Activated naive CD4-positive, alpha-beta T cell treated with anti-CD3 and anti-CD28 coated beads, Interleukin-2, amount 50 U/mL, for 72 hours (primary cell): Measurements from ENCODE around the gene RELN. TPM values are rescaled to one million over a fixed set of nuclear protein-coding genes. Genes with fewer than 3 reads are reported as not detected.
"Not testable (repeated sequence)": the region's sequence is repeated elsewhere in the genome, so short reads cannot be mapped to it uniquely, and the experiment has no call there.

Experiments used
- ATAC-seq, 2 donors: fragments of 150-1000 bp; cut with Tn5 transposase; 2 replicates each; pipeline ENCODE4 v1.10.0; 2021; ENCODE audit warnings: mild to moderate bottlenecking in 2 of 2, moderate library complexity in 2 of 2
- DNase-seq, 2 donors: peaks; one replicate each; pipeline ENCODE4 v3.0.0; 2021 to 2022; ENCODE audit warnings: low spot score in 2 of 2
- H3K27ac Mint-ChIP-seq, 2 donors: one replicate each; pipeline ENCODE4 v1.8.0; 2022; ENCODE audit warnings: mild to moderate bottlenecking in 2 of 2, mixed read lengths in 2 of 2
- H3K36me3 Mint-ChIP-seq, 2 donors: one replicate each; pipeline ENCODE4 v1.8.0; 2022; ENCODE audit warnings: mixed read lengths in 2 of 2
- H3K9me3 Mint-ChIP-seq, 2 donors: one replicate each; pipeline ENCODE4 v1.8.0; 2022; ENCODE audit warnings: mixed read lengths in 2 of 2
- total RNA-seq, 2 donors: library from RNA; stranded (reverse); gene quantifications; one replicate each; pipeline ENCODE4 v1.2.3, GENCODE V29; 2022

Gene RELN
- total RNA-seq, 2 donors from 2014 or later, result not detected

DNA sequence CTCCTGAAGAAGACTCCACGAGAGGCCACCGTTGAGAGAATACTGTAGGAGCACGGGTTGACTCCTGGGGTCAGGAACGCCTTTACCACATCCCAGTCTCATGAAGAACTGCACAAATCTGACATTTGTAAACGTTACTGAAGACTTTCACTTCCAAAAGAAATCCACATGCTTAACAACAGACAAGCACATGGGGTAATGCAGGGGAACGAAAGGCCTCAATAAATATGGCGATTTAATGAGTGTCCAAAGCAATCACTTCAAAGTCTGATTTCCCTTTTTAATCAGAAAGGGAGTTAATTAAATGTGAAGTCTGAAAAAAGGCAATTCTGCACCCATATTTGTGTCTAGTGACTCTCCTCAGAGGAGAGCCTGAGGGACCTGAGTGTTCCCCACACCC lies 449.1 kb downstream of the RELN start:
- no peaks in the 10 kb centered on the region for H3K9me3 Mint-ChIP-seq
- H3K27ac Mint-ChIP-seq, result no peak overlapping the region
- DNase-seq (no peak), ATAC-seq (no peak)
- H3K36me3 Mint-ChIP-seq, result no peaks in the 10 kb centered on the region

DNA sequence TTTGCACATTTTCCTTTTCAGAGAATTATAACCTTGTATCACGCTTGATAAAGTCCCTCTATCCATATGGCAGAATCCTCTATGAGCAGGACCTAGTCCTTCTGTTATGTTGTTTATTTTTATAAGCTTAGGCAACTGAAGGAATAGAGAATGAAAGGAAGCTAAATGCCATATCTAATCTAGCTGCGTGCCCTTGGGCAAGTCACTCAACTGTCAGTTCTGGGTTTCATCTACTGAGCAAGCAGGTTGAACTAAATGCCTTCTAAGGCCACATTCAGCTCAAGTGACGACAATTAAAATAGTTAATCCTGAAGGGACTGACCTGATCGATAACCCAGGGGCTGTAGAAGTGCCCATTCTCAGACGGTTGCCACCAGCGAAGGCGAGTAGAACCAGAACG lies 449.6 kb downstream of the RELN start:
- no peaks in the 10 kb centered on the region for H3K9me3 Mint-ChIP-seq

DNA sequence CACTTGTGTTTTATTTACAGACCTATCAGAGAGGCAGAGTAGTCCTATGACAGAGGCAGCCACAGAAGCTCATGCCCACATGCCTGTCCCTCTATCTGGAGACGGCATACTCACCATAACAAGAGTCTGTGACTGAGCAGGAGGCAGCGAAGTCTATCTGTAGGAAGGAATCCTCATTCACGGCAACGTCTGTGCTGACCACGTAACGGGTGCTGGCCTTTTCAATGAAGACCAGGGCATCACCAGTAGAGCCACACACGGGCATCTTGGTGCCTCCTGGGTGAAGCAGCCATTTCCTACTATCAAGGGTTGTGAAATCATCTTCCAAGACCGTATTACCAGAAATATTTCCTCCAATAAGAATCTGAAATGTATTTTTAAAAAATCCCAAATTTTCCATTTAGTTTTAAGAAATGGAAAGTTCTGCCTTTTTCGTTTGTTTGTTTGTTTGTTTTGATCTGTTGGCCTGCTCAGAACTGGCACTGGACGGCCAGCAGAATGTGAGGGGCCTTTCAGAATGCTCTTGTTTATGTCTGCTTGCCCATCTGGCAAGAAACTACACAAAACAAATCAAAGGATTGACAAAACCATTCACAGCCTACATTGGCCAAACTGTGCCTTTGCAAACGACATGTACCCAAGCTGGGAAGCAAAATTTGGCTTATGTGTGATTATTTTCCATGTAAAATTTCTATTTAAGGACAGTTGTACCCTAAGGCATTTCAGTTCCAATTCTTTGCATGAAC lies 450.3 kb downstream of the RELN start:
- DNase-seq, result no peak
- H3K36me3 Mint-ChIP-seq, result no peaks in the 10 kb centered on the region
- H3K9me3 Mint-ChIP-seq, result no peaks in the 10 kb centered on the region
- no peak overlapping the region for H3K27ac Mint-ChIP-seq
- ATAC-seq, result no peak

More for the DNA sequence above, 449.6 kb downstream of the RELN start:
- Mint-ChIP-seq H3K27ac (no peak overlapping the region), H3K36me3 (no peaks in the 10 kb centered on the region)
- DNase-seq, result no peak
- ATAC-seq, result no peak

DNA sequence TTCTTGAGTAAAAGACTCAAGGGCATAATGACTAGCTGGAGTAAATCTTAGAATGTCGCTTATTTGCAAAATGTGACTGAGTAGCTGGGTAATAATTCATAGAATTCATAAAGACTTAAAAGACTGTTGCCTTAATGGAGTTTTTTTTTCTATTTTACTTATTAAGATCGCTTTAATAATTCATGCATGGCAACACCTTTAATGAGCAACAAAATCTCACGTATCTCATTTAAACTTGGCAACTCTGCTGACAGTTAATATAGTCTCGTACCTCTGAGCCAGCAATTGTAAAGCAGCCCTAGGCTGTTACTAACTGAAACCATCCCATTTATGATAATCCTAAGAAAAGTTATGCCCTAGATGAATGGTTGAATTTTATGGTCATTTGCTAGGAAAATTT lies 455.7 kb downstream of the RELN start:
- DNase-seq (no peak), ATAC-seq (no peak)
- Mint-ChIP-seq H3K9me3 (no peaks in the 10 kb centered on the region), H3K27ac (no peak overlapping the region), H3K36me3 (no peaks in the 10 kb centered on the region)

DNA sequence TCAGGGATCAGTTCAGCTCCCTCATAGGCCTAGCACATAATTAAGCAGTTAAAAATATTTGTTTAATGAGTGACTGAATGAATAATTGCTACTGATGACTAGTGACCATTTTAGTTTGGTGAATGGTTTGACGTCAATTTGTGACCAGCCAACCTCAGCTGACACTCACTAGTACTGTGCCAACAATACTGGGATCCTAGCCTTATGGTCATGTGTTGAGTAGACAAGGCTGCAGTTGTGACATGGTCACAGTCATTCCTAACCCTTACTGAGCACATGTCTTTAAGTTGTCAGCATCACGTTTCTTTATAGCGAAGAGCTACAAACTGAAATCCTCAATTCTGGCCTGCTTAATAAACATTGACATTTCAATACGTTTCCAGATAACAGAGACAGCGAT lies 456.5 kb downstream of the RELN start:
- DNase-seq (no peak), ATAC-seq (no peak)
- no peaks in the 10 kb centered on the region for H3K9me3 Mint-ChIP-seq
- no peak overlapping the region for H3K27ac Mint-ChIP-seq
- no peaks in the 10 kb centered on the region for H3K36me3 Mint-ChIP-seq

DNA sequence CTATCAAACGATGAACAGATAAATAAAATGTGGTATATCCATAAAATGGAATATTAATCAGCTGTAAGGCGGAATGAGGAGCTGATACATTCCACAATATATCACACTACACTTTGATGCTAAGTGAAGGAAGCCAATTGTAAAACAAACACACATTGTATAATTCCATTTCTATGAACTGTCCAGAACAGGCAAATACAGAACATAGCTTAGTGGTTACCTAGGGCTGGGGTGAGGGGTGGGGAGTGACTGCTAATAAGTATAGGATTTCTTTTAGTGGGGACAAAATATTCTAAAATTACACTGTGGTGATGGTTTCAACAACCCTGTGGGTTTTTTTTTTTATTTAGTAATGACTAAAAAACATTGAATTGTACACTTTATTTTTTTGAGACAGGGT lies 461.3 kb downstream of the RELN start:
- ATAC-seq (no peak), DNase-seq (no peak)
- H3K36me3 Mint-ChIP-seq, result no peaks in the 10 kb centered on the region
- no peaks in the 10 kb centered on the region for H3K9me3 Mint-ChIP-seq
- no peak overlapping the region for H3K27ac Mint-ChIP-seq

DNA sequence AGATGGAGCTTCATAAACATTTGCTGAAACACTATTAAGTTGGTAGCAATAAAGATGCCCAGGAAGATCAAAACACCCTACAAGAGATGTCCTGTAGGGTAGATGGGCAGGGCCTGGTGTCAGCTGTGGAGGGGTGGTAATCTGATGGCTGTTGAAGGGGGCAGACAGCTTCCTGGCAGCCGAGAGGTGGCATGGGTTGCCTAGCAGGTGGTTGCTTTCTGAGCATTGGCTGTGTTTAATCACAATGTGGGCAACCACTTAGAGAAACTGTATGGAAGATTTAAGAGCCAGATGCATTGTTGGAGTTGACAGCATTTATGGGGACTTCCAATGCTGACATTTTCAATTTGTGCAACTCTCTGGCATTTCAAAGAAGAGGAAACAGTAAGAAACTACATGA lies 463.5 kb downstream of the RELN start:
- no peak for ATAC-seq
- Mint-ChIP-seq H3K9me3 (no peaks in the 10 kb centered on the region), H3K27ac (no peak overlapping the region), H3K36me3 (no peaks in the 10 kb centered on the region)
- no peak for DNase-seq

DNA sequence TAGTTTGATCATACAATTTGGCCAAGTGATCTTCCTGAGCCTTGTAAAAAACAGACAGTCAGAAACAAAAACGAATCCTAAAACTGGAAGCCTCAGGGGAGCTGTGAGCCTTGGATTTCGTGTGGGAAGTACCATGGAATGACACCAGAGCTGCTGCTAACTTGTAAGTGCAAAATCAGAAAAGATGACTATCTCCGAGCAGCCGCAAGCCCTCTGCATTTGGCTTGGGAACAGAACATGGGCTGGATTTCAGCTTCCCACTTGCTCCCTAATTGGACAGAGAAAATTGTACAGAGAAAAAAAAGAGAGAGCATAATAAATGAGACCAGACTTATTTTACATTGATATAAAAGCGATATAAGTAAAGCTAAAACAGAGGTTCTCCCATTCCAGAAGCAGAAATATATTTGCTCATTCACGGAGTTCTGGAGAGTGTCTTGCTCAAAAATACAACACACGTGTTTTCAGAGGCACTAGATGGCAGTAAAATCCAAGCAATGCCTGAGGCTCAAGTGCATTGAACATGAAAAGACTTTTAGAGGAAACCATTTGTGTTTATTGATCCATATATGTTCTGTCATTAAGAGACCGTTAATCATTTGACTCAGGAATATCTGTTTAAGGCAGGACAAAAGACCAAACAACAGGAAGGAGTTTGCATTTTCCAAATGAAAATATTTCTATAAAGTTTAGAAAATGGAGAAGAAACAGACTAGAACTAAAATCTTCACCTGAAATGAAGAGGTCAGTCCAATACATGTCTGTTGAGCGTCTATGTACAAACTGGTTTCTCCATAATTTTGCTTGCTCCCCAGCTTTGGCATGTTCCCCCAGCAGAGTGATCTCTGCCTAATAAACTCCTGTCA lies 465.2 kb downstream of the RELN start:
- Mint-ChIP-seq H3K9me3 (no peaks in the 10 kb centered on the region), H3K36me3 (no peaks in the 10 kb centered on the region), H3K27ac (no peak overlapping the region)
- ATAC-seq (no peak), DNase-seq (no peak)

DNA sequence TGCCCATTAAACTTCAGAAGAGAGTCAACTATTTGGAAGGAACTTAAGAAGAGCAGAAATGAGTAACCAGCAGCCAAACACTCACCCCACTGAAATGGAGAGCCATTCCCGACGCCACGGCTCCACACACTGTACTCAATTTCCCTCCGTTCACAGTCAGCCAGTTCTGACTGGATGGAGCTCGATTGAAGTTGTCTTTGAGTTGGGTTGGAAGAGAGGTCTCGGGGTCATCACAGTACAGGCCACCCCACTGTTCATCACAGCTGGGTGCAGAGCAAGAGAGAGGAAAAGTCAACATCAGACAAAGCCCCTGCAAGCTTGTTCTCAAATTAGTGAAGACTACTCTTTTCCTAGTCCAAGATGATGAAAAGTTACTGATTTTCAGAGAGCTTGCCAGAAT lies 467.5 kb downstream of the RELN start:
- no peaks in the 10 kb centered on the region for H3K36me3 Mint-ChIP-seq
- DNase-seq (no peak), ATAC-seq (no peak)
- H3K9me3 Mint-ChIP-seq, result no peaks in the 10 kb centered on the region
- H3K27ac Mint-ChIP-seq, result no peak overlapping the region

DNA sequence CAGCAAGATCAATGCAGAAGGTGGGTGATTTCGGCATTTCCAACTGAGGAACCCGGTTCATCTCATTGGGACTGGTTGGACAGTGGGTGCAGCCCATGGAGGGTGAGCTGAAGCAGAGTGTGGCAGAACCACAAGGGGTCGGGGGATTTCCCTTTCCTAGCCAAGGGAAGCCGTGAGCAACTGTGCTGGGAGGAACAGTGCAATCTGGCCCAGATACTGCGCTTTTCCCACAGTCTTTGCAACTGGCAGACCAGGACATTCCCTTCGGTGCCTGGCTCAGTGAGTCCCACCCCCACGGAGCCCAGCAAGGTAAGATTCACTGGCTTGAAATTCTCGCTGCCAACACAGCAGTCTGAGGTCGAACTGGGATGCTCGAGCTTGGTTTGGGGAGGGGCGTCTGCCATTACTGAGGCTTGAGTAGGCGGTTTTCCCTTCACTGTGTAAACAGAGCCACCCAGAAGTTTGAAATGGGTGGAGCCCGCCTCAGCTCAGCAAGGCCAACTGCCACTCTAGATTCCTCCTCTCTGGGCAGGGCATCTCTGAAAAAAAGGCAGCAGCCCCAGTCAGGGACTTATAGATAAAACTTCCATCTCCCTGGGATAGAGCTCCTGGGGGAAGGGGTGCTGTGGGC lies 484.8 kb downstream of the RELN start:
- no peaks in the 10 kb centered on the region for H3K9me3 Mint-ChIP-seq
- no peaks in the 10 kb centered on the region for H3K36me3 Mint-ChIP-seq
- no peak for ATAC-seq
- no peak for DNase-seq
- H3K27ac Mint-ChIP-seq, result no peak overlapping the region

DNA sequence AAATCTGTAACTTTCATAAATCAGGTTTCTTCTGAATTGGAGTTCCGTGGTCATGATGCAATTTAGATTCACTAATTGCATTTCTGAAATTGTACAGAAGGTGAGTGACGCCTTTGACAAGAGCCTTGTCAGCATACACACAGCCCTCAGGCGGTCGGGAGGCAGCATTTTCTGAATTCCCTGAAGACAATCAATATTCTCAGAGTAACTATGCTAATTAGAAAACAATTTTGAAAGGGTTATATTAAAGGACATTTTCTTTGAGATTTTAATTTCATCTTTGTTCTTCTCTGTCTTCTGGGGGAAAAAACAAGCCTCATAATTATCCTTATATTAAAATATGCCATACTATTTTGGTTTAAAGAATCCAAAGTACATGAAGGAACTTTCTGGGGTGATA lies 488.3 kb downstream of the RELN start:
- Mint-ChIP-seq H3K36me3 (no peaks in the 10 kb centered on the region), H3K27ac (no peak overlapping the region), H3K9me3 (no peaks in the 10 kb centered on the region)
- ATAC-seq, result no peak
- DNase-seq, result no peak

DNA sequence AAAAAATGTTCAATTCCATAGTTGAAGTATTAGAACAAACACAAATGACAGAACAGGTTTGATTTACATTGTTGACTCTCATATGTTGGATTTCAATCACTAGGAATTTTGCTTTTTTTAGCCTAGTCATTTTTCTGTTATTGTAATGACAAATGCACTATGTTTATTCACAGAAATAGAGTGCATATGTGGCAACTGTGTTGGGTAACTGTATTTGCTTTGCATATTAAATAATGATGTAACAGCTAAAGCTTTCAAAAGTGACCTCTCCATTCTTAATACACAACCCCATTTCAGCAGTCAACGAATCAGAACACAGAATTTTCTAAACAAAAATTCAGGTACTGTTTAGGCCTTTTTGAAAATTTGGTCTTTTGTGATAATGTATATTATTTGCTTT lies 489.5 kb downstream of the RELN start:
- no peaks in the 10 kb centered on the region for H3K36me3 Mint-ChIP-seq

DNA sequence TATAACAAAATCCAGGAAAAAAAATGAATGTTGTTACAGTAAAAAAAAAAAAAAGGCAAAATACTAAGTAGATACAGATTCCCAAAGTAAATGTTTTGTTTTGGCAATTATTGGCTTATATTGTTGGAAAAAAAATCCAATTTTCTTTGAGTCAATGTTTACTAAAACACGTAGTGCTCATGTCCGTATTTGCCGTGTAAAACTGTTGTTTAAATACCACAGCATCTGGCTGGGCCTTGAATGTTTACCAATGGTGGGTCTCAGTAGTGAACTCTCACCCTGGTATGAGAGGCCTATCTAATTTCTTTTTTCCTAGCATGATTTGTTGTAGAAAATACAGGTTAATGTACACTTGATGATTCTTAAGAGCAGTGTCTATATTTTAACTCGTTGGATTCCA lies 502.0 kb downstream of the RELN start:
- ATAC-seq, result no peak
- no peaks in the 10 kb centered on the region for H3K9me3 Mint-ChIP-seq
- DNase-seq, result no peak
- H3K27ac Mint-ChIP-seq, result no peak overlapping the region
- H3K36me3 Mint-ChIP-seq, result no peaks in the 10 kb centered on the region

More for the DNA sequence above, 489.5 kb downstream of the RELN start:
- H3K27ac Mint-ChIP-seq, result no peak overlapping the region
- ATAC-seq (no peak), DNase-seq (no peak)
- no peaks in the 10 kb centered on the region for H3K9me3 Mint-ChIP-seq

DNA sequence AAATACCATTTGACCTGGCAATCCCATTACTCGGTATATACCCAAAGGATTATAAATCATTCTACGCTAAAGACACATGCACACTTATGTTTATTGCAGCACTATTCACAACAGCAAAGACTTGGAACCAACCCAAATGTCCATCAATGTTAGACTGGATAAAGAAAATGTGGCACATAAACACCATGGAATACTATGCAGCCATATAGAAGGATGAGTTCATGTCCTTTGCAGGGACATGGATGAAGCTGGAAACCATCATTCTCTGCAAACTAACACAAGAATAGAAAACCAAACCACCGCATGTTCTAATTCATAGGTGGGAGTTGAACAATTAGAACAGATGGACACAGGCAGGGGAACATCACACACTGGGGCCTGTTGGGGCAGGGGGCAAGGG lies 502.6 kb downstream of the RELN start:
- ATAC-seq, H3K9me3 Mint-ChIP-seq, H3K36me3 Mint-ChIP-seq: not testable (repeated sequence)

DNA sequence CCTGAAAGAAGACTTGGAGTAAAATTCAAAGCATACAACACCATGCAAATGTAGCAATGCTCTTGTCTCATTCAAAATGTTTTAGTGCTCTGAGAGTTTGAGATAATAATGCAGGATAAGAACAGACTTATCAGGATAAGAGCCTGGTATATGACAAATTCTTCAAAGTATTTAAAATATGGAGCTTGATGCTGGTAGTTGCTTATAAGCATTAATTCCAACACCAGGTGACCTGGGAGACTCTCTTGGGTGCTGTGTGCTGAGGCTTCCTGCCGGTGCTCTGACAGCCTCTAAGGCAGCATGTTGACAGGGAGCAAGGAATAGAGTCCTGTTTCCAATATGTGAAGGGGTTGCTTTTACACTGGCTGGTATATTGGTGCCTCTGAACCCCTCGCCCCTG lies 508.7 kb downstream of the RELN start:
- H3K27ac Mint-ChIP-seq, result no peak overlapping the region
- ATAC-seq, result no peak
- no peaks in the 10 kb centered on the region for H3K9me3 Mint-ChIP-seq

More for the DNA sequence above, 502.6 kb downstream of the RELN start:
- DNase-seq, H3K27ac Mint-ChIP-seq: not testable (repeated sequence)

DNA sequence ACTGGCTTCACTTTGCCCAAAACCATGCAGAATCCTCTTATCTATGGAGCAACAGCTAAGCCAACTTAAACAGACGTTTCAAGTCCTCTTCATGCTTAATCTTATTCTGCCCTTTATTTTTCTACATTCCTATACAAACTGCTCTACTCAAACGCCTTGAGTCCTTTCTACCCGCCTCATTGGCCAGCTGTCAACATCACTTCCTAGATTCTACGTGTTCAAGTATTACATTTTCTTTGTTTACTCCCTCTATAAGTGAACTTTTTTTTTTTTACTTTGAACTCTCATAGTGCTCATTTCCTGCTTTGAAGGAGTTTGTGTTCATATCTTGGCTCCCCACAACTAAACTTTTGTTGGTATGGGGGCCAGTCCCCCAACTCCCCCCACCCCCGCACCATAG lies 514.5 kb downstream of the RELN start:
- Mint-ChIP-seq H3K9me3 (no peaks in the 10 kb centered on the region), H3K36me3 (no peaks in the 10 kb centered on the region), H3K27ac (no peak overlapping the region)
- no peak for ATAC-seq
- no peak for DNase-seq

More for the DNA sequence above, 508.7 kb downstream of the RELN start:
- no peak for DNase-seq
- no peaks in the 10 kb centered on the region for H3K36me3 Mint-ChIP-seq
